ENCODE results near the gene FADS3. TPM values are rescaled to one million over a fixed set of nuclear protein-coding genes. Genes with fewer than 3 reads are reported as not detected.

FADS3 gene
- total and polyA plus RNA-seq, 2 of the 13 experiments (the other 11 are each of a cell fraction or from before 2014, with no cell fraction given): 13.4 to 23.2 TPM

GRCh38 chr11:61871158-61871597 lies 20.2 kb downstream of the FADS3 start (continued):
- no peak for TF ChIP-seq NONO (IDR thresholded peaks at IDR 0.05)
- TF ChIP-seq NONO (CRISPR knock-in tag; conservative IDR thresholded peaks at IDR 0.05): 0 out of 2 replicates have a peak, but pooled peaks have one; percentile 25
- TF ChIP-seq SMC3 (IDR thresholded peaks at IDR 0.05; ENCODE audit: low read length): peak; percentile 39; the same call in 1 of the 2 replicates
- TF ChIP-seq HOXA3 (CRISPR knock-in tag; IDR thresholded peaks at IDR 0.05): 0 out of 2 replicates have a peak, but pooled peaks have one; percentile 19
- TF ChIP-seq FOXA3 (CRISPR knock-in tag; IDR thresholded peaks at IDR 0.05): peak; percentile 20; the same call in 1 of the 2 replicates
- TF ChIP-seq, protein P1, sequence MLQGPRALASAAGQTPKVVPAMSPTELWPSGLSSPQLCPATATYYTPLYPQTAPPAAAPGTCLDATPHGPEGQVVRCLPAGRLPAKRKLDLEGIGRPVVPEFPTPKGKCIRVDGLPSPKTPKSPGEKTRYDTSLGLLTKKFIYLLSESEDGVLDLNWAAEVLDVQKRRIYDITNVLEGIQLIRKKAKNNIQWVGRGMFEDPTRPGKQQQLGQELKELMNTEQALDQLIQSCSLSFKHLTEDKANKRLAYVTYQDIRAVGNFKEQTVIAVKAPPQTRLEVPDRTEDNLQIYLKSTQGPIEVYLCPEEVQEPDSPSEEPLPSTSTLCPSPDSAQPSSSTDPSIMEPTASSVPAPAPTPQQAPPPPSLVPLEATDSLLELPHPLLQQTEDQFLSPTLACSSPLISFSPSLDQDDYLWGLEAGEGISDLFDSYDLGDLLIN (CRISPR knock-in tag; IDR thresholded peaks at IDR 0.05; ENCODE audit: borderline replicate concordance): 0 out of 2 replicates have a peak, but pooled peaks have one; percentile 57
- 0 out of 2 replicates have a peak, but pooled peaks have one; percentile 25 for TF ChIP-seq GATAD1 (CRISPR knock-in tag; IDR thresholded peaks at IDR 0.05)
- TF ChIP-seq ZSCAN31 (CRISPR knock-in tag; IDR thresholded peaks at IDR 0.05; ENCODE audit: low read depth): 0 out of 2 replicates have a peak, but pooled peaks have one; percentile 53
- TF ChIP-seq ZC3H13 (CRISPR knock-in tag; IDR thresholded peaks at IDR 0.05): no peak
- no peak for TF ChIP-seq FOXM1 (CRISPR knock-in tag; IDR thresholded peaks at IDR 0.05)
- no peak for TF ChIP-seq KMT2B (CRISPR knock-in tag; IDR thresholded peaks at IDR 0.05)
- 0 out of 2 replicates have a peak, but pooled peaks have one; percentile 42 for TF ChIP-seq THAP11 (CRISPR knock-in tag; IDR thresholded peaks at IDR 0.05)
- TF ChIP-seq HOXA5 (CRISPR knock-in tag; IDR thresholded peaks at IDR 0.05): peak; percentile 43; the same call in 1 of the 2 replicates
- TF ChIP-seq BHLHE40 (IDR thresholded peaks at IDR 0.05; ENCODE audit: low read length): peak; percentile 25; the same call in 1 of the 2 replicates
- TF ChIP-seq UBTF (CRISPR knock-in tag; IDR thresholded peaks at IDR 0.05): peak; percentile 46; the same call in 1 of the 2 replicates
- peak; percentile 37; the same call in 1 of the 2 replicates for TF ChIP-seq REPIN1 (CRISPR knock-in tag; IDR thresholded peaks at IDR 0.05; ENCODE audit: borderline replicate concordance, low read depth)
- TF ChIP-seq, protein P2, sequence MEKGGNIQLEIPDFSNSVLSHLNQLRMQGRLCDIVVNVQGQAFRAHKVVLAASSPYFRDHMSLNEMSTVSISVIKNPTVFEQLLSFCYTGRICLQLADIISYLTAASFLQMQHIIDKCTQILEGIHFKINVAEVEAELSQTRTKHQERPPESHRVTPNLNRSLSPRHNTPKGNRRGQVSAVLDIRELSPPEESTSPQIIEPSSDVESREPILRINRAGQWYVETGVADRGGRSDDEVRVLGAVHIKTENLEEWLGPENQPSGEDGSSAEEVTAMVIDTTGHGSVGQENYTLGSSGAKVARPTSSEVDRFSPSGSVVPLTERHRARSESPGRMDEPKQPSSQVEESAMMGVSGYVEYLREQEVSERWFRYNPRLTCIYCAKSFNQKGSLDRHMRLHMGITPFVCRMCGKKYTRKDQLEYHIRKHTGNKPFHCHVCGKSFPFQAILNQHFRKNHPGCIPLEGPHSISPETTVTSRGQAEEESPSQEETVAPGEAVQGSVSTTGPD (CRISPR knock-in tag; IDR thresholded peaks at IDR 0.05): no peak
- TF ChIP-seq KDM2A (CRISPR knock-in tag; IDR thresholded peaks at IDR 0.05; ENCODE audit: borderline replicate concordance, low read depth): peak; percentile 74; the same call in 1 of the 2 replicates
- peak; percentile 58 to 85; a peak in 2 of 4 replicates for TF ChIP-seq HMGXB4 (CRISPR knock-in tag; IDR thresholded peaks at IDR 0.05; ENCODE audit: borderline replicate concordance in 1 of 2, low read depth in 1 of 2)
- TF ChIP-seq FOXA1 (IDR thresholded peaks at IDR 0.05): no peak
- 0 out of 2 replicates have a peak, but pooled peaks have one; percentile 19 for TF ChIP-seq FOXA1 (CRISPR knock-in tag; IDR thresholded peaks at IDR 0.05)
- peak; percentile 48; the same call in 1 of the 2 replicates for TF ChIP-seq MXD4 (CRISPR knock-in tag; IDR thresholded peaks at IDR 0.05)
- peak; percentile 51; the same call in 1 of the 2 replicates for TF ChIP-seq ZNF580 (CRISPR knock-in tag; IDR thresholded peaks at IDR 0.05; ENCODE audit: borderline replicate concordance, low read depth)
